DND-41 (cell line): ENCODE data around the gene SDK2.

ENCODE experiments used
- EZH2 ChIP-seq: IDR thresholded peaks from 3 replicates; pipeline ENCODE4 v1.6.1; 2012; ENCODE audit warnings: borderline replicate concordance, low read depth, mild to moderate bottlenecking, moderate library complexity, low read length, inconsistent platforms; ENCODE audit not compliant: severe bottlenecking
- TF ChIP-seq, protein P1 (sequence below): IDR thresholded peaks from 2 replicates; pipeline ENCODE4 v1.5.1; 2012; ENCODE audit warnings: borderline replicate concordance, low read length, moderate library complexity, mild to moderate bottlenecking; ENCODE audit not compliant: poor library complexity, severe bottlenecking; ENCODE audit errors: extremely low read depth

DNA sequence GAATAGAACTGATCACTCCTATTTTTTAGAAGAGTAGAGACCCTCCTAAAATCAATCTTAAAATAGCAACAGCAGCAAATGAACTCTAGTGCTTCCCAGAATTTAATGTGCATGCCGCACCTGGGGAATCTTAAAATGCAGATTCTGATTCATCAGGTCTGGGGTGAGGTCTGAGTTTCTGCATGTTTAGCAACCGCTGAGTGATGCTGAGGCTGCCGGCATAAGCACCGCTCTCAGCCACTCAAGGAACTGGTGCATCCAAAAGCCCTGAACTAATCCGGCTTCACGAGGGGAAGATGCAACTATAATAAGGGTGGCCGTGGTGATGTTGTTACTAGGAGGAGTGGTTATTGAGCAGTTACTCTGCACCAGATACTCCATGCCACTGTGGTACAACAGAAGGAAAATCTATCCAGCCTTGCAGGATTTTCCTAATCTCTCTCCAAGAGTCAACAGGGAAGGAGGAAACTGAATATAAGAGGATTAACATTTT is 19.7 kb downstream of the SDK2 start:
- TF ChIP-seq, protein P1, sequence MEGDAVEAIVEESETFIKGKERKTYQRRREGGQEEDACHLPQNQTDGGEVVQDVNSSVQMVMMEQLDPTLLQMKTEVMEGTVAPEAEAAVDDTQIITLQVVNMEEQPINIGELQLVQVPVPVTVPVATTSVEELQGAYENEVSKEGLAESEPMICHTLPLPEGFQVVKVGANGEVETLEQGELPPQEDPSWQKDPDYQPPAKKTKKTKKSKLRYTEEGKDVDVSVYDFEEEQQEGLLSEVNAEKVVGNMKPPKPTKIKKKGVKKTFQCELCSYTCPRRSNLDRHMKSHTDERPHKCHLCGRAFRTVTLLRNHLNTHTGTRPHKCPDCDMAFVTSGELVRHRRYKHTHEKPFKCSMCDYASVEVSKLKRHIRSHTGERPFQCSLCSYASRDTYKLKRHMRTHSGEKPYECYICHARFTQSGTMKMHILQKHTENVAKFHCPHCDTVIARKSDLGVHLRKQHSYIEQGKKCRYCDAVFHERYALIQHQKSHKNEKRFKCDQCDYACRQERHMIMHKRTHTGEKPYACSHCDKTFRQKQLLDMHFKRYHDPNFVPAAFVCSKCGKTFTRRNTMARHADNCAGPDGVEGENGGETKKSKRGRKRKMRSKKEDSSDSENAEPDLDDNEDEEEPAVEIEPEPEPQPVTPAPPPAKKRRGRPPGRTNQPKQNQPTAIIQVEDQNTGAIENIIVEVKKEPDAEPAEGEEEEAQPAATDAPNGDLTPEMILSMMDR = no peak
- no peak for TF ChIP-seq EZH2
